SK-N-SH treated with all-trans-retinoic acid at 6 μM for 48 hours (cell line): Measurements from ENCODE around the gene GRAMD2A.

Experiments used
- OSR1 ChIP-seq: fragments of 250-450 bp; sonication (Bioruptor Pico); IDR thresholded peaks from 2 replicates; pipeline ENCODE4 v1.8.0; 2022; ENCODE audit warnings: moderate library complexity, mild to moderate bottlenecking, inconsistent platforms
- RARB ChIP-seq: fragments of 250-450 bp; sonication (Bioruptor Pico); IDR thresholded peaks from 2 replicates; pipeline ENCODE4 v1.8.0; 2021; ENCODE audit warnings: mild to moderate bottlenecking, moderate library complexity
- SNAI2 ChIP-seq: fragments of 250-450 bp; sonication (Bioruptor Pico); IDR thresholded peaks from 2 replicates; pipeline ENCODE4 v1.5.0; 2020; ENCODE audit warnings: mild to moderate bottlenecking, moderate library complexity
- TF ChIP-seq, protein P1 (sequence below): fragments of 250-450 bp; sonication (Bioruptor Pico); IDR thresholded peaks from 2 replicates; pipeline ENCODE4 v1.5.0; 2020; ENCODE audit warnings: mild to moderate bottlenecking, moderate library complexity

DNA sequence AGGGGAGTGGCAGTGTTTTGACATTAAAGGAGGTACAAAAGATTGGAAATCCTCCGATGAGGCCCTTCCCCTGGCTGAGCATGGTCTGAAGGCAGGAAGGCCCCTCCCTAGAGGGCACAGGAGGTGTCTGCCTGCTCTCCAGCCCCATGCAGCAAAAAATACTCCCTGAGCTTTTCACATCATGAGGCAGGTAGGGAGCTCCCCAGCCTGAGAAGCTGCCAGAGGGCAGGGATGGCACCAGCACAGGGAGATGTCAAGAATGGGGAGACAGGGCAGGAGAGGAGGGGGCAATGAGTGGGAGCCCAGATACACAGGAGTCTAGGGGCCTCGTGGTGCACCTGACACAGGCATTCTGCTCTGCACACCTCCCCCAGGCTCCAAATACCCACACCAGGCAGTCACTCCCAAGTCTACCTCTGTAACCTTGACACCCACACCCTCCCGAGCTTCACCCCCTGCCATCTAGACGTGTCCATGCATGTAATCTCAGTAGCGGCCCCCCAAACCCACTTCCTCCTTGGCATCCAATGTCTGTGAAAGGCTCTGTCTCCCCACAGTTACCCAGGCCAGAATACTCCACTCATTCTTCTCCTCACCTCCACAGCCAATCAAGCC lies 22.9 kb downstream of the GRAMD2A start:
- TF ChIP-seq SNAI2, result no peak
- no peak for TF ChIP-seq RARB
- TF ChIP-seq, protein P1, sequence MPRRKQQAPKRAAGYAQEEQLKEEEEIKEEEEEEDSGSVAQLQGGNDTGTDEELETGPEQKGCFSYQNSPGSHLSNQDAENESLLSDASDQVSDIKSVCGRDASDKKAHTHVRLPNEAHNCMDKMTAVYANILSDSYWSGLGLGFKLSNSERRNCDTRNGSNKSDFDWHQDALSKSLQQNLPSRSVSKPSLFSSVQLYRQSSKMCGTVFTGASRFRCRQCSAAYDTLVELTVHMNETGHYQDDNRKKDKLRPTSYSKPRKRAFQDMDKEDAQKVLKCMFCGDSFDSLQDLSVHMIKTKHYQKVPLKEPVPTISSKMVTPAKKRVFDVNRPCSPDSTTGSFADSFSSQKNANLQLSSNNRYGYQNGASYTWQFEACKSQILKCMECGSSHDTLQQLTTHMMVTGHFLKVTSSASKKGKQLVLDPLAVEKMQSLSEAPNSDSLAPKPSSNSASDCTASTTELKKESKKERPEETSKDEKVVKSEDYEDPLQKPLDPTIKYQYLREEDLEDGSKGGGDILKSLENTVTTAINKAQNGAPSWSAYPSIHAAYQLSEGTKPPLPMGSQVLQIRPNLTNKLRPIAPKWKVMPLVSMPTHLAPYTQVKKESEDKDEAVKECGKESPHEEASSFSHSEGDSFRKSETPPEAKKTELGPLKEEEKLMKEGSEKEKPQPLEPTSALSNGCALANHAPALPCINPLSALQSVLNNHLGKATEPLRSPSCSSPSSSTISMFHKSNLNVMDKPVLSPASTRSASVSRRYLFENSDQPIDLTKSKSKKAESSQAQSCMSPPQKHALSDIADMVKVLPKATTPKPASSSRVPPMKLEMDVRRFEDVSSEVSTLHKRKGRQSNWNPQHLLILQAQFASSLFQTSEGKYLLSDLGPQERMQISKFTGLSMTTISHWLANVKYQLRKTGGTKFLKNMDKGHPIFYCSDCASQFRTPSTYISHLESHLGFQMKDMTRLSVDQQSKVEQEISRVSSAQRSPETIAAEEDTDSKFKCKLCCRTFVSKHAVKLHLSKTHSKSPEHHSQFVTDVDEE, result no peak
- TF ChIP-seq OSR1 (CRISPR knock-in tag), result no peak
